K562 (cell line): ENCODE results near the gene MAD1L1.

ENCODE experiments used
- GATA2 ChIP-seq: sonication (generic); formaldehyde crosslinking; IDR thresholded peaks from 2 replicates; pipeline ENCODE4 v1.4.0; 2020; ENCODE audit warnings: mild to moderate bottlenecking, missing genetic modification reagents
- HDGF ChIP-seq: fragments of 450-650 bp; IDR thresholded peaks from 2 replicates; pipeline ENCODE4 v1.6.1; 2016
- POLR2AphosphoS5 ChIP-seq: IDR thresholded peaks from 2 replicates; pipeline ENCODE4 v1.6.1; 2011; ENCODE audit warnings: mild to moderate bottlenecking, low read depth, low read length, moderate library complexity; ENCODE audit not compliant: control insufficient read depth, insufficient read depth
- TF ChIP-seq, protein P1 (sequence below), 3 experiments: IDR thresholded peaks in 2 of 3; conservative IDR thresholded peaks in 1 of 3; 2 replicates each; pipeline ENCODE4 v1.5.1; 2011 to 2012; ENCODE audit warnings: low read length in 3 of 3, mild to moderate bottlenecking in 3 of 3, control low read depth in 2 of 3, improper control_type of control experiment in 1 of 3, inconsistent platforms in 1 of 3, low read depth in 1 of 3, mixed read lengths in 1 of 3, moderate library complexity in 1 of 3; ENCODE audit not compliant: insufficient read depth in 2 of 3
- TF ChIP-seq, protein P2 (sequence below): fragments of 150-350 bp; conservative IDR thresholded peaks from 2 replicates; pipeline ENCODE4 v1.6.1; 2014; ENCODE audit warnings: low read length

DNA sequence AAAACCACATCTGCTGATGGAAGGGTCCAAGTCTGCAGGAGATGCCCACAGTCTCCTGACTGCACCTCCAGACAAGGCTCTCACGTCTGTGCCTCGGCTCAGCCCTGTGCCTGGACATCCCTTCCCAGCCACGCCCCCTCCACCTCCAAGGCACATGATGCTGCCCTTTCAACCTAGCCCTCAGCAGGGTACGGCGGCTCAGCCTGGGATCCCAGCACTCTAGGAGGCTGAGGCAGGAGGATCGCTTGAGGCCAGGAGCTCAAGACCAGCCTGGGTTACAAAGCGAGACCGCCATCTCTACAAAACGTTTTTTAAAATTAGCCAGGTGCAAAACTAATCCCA lies 14.3 kb downstream of the MAD1L1 start:
- no peak for TF ChIP-seq POLR2AphosphoS5
- TF ChIP-seq GATA2, result no peak
- TF ChIP-seq, protein P1, sequence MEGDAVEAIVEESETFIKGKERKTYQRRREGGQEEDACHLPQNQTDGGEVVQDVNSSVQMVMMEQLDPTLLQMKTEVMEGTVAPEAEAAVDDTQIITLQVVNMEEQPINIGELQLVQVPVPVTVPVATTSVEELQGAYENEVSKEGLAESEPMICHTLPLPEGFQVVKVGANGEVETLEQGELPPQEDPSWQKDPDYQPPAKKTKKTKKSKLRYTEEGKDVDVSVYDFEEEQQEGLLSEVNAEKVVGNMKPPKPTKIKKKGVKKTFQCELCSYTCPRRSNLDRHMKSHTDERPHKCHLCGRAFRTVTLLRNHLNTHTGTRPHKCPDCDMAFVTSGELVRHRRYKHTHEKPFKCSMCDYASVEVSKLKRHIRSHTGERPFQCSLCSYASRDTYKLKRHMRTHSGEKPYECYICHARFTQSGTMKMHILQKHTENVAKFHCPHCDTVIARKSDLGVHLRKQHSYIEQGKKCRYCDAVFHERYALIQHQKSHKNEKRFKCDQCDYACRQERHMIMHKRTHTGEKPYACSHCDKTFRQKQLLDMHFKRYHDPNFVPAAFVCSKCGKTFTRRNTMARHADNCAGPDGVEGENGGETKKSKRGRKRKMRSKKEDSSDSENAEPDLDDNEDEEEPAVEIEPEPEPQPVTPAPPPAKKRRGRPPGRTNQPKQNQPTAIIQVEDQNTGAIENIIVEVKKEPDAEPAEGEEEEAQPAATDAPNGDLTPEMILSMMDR (IDR thresholded peaks at IDR 0.05 in 2 of 3, conservative IDR thresholded peaks at IDR 0.05 in 1 of 3; ENCODE audit: insufficient read depth in 2 of 3, low read depth in 1 of 3, low read length in 3 of 3), result no peak
- TF ChIP-seq HDGF, result no peak
- TF ChIP-seq, protein P2, sequence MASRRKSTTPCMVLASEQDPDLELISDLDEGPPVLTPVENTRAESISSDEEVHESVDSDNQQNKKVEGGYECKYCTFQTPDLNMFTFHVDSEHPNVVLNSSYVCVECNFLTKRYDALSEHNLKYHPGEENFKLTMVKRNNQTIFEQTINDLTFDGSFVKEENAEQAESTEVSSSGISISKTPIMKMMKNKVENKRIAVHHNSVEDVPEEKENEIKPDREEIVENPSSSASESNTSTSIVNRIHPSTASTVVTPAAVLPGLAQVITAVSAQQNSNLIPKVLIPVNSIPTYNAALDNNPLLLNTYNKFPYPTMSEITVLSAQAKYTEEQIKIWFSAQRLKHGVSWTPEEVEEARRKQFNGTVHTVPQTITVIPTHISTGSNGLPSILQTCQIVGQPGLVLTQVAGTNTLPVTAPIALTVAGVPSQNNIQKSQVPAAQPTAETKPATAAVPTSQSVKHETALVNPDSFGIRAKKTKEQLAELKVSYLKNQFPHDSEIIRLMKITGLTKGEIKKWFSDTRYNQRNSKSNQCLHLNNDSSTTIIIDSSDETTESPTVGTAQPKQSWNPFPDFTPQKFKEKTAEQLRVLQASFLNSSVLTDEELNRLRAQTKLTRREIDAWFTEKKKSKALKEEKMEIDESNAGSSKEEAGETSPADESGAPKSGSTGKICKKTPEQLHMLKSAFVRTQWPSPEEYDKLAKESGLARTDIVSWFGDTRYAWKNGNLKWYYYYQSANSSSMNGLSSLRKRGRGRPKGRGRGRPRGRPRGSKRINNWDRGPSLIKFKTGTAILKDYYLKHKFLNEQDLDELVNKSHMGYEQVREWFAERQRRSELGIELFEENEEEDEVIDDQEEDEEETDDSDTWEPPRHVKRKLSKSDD, result no peak
